Astrocyte (in vitro differentiated cells and primary cell): ENCODE results near the gene MARK4.

Experiments
- CTCF ChIP-seq: IDR thresholded peaks from 2 replicates; pipeline ENCODE4 v1.5.1; 2011; ENCODE audit warnings: low read depth, mild to moderate bottlenecking, inconsistent platforms, low read length, moderate library complexity; ENCODE audit not compliant: insufficient read depth
- EZH2 ChIP-seq: IDR thresholded peaks from 2 replicates; pipeline ENCODE4 v1.6.1; 2012; ENCODE audit warnings: mild to moderate bottlenecking, low read length, inconsistent platforms; ENCODE audit not compliant: insufficient read depth

GRCh38 chr19:45271098-45271734 is 20.1 kb downstream of the MARK4 start:
- no peak for TF ChIP-seq CTCF
- TF ChIP-seq EZH2: no peak
